Peyer's patch (tissue), 4 donors: ENCODE data around the gene SEMA3G. TPM values are rescaled to one million over a fixed set of nuclear protein-coding genes. Genes with fewer than 3 reads are reported as not detected.
A peak's percentile ranks its signal among the peaks of the same experiment; 100 is the strongest.

Experiments
- DNase-seq, 3 donors: peaks; one replicate each; pipeline ENCODE4 v3.0.0-alpha.2; 2017 to 2019
- H3K27ac ChIP-seq, 4 donors: fragments of 200-600 bp; sonication (generic); one replicate each; pipeline ENCODE4 v1.5.1; 2016 to 2019
- H3K27me3 ChIP-seq, 2 donors: fragments of 200-600 bp; sonication (generic); one replicate each; pipeline ENCODE4 v1.5.1; 2019
- H3K36me3 ChIP-seq, 3 donors: fragments of 200-600 bp; sonication (generic); one replicate each; pipeline ENCODE4 v1.5.1; 2016 to 2019
- H3K4me1 ChIP-seq, 4 donors: fragments of 200-600 bp; sonication (generic); one replicate each; pipeline ENCODE4 v1.5.1; 2016 to 2019
- H3K4me3 ChIP-seq, 4 donors: fragments of 200-600 bp; sonication (generic); 1 replicate in 3 of 4; 2 replicates in 1 of 4; pipeline ENCODE4 v1.5.1; 2016 to 2019; ENCODE audit warnings: mild to moderate bottlenecking in 1 of 4
- H3K9me3 ChIP-seq, 4 donors: fragments of 200-600 bp; sonication (generic); one replicate each; pipeline ENCODE4 v1.5.1; 2016 to 2019; ENCODE audit warnings: mild to moderate bottlenecking in 1 of 4
- POLR2A ChIP-seq, 2 donors: fragments of 450-650 bp; IDR thresholded peaks; one replicate each; pipeline ENCODE4 v1.5.1; 2017; ENCODE audit warnings: antibody characterized with exemption in 2 of 2, mild to moderate bottlenecking in 2 of 2, moderate library complexity in 2 of 2
- total RNA-seq, 4 donors: library from RNA; depleted of rRNA; stranded (reverse); fragments of >200 nt; gene quantifications; one replicate each; pipeline ENCODE4 v1.1.0, GENCODE V29; 2016
- TF ChIP-seq, protein P1 (sequence below), 6 experiments: fragments of 450-650 bp in 4 of 6; fragments of 200-600 bp in 2 of 6; sonication (generic) in 1 of 6; IDR thresholded peaks; one replicate each; pipeline ENCODE4 v1.5.1; 2017 to 2019; ENCODE audit warnings: antibody characterized with exemption in 6 of 6, mild to moderate bottlenecking in 3 of 6, moderate library complexity in 1 of 6

The SEMA3G gene
- total RNA-seq, 4 donors from 2014 or later = 18.8 to 24.8 (median 22.0) TPM

DNA sequence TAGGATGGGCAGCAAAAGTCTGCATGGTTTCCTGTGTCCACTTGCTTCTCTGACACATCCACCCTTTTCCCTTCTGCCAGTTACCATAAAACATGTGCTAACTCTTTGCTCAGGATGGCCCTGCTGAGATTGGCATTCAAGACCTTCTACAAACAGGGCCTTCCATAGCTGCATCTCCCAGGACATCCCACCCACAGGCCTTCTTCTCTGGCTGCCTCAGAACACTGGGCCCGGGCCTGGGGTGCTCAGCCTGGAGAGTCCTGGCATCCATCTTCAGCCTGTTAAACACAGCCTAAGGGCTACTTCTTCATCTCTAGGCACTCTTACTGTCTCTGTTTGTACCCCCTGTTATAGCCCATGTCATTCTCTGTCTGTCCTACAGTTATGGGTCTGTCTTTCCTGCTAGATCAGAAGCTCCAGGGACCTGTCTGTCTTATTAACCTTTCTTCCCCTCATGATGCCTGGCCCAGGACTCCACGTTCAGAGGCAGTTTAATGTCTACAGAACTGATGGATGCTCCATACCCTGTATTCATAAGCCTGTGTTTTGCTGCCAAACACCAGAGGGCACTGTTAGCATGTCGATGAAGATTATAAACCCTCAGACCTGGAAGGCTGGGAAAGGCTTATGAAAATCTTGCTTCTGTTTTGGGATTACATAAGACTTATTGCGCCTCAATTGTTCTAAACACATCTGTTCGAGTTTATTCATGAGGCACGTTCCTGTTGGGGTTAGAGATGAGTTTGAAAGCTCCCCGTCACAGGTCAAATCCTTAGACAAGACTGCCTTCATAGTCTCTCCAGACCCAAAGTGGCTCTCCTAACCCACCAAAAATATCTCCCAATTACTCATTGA lies 16.5 kb downstream of the SEMA3G start:
- no peaks in the 10 kb centered on the region for H3K36me3 ChIP-seq
- TF ChIP-seq POLR2A (IDR thresholded peaks at IDR 0.05) = no peak
- TF ChIP-seq, protein P1, sequence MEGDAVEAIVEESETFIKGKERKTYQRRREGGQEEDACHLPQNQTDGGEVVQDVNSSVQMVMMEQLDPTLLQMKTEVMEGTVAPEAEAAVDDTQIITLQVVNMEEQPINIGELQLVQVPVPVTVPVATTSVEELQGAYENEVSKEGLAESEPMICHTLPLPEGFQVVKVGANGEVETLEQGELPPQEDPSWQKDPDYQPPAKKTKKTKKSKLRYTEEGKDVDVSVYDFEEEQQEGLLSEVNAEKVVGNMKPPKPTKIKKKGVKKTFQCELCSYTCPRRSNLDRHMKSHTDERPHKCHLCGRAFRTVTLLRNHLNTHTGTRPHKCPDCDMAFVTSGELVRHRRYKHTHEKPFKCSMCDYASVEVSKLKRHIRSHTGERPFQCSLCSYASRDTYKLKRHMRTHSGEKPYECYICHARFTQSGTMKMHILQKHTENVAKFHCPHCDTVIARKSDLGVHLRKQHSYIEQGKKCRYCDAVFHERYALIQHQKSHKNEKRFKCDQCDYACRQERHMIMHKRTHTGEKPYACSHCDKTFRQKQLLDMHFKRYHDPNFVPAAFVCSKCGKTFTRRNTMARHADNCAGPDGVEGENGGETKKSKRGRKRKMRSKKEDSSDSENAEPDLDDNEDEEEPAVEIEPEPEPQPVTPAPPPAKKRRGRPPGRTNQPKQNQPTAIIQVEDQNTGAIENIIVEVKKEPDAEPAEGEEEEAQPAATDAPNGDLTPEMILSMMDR (IDR thresholded peaks at IDR 0.05) = peak in 5 of 6 experiments; percentile 21 to 91 (median 90)
- H3K27ac ChIP-seq = peak overlapping the region in 1 of 4 donors; percentile 79
- H3K4me3 ChIP-seq = no peak overlapping the region
- no peaks in the 10 kb centered on the region for H3K9me3 ChIP-seq
- peak; percentile 20 to 83 (median 36) for DNase-seq
- H3K4me1 ChIP-seq = peaks cover 0 to 15% (median 0%) of the 10 kb centered on the region in 4 donors
- H3K27me3 ChIP-seq = no peaks in the 10 kb centered on the region

- no peak overlapping the region for H3K27ac ChIP-seq
These were observed 21.7 kb downstream of the SEMA3G start for GRCh38 chr3:52423173-52423572.

DNA sequence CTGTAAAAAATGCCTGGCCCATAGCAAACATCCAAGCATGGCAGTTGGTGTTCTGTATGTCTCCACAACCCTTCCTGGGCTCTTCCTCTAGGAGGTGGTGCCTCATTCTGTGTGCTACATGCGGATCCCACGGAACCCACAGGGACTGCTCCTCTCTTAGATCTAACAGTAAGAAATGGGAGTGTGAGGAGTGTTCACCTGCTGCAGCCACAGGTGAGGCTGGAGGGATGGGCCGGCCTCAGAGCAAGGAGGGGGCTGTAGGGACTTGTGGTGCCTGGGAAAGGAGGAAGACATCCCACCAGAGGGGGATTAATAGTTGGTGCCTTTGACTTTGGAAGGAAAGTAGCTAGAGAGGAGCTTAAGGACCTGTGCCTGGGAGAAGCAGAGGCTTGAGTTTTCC lies 22.2 kb downstream of the SEMA3G start:
- Histone ChIP-seq H3K4me3 (no peak overlapping the region), H3K27me3 (no peaks in the 10 kb centered on the region), H3K27ac (no peak overlapping the region), H3K4me1 (no peaks in the 10 kb centered on the region), H3K36me3 (peaks cover 0 to 3% (median 0%) of the 10 kb centered on the region in 3 donors), H3K9me3 (no peaks in the 10 kb centered on the region)
- DNase-seq = peak in 2 of 3 donors; percentile 12 to 17
- TF ChIP-seq, protein P1 (IDR thresholded peaks at IDR 0.05) = no peak
- TF ChIP-seq POLR2A (IDR thresholded peaks at IDR 0.05) = no peak

More at GRCh38 chr3:52423173-52423572, 21.7 kb downstream of the SEMA3G start:
- H3K36me3 ChIP-seq = peaks cover 0 to 3% (median 0%) of the 10 kb centered on the region in 3 donors
- H3K4me3 ChIP-seq = no peak overlapping the region
- no peaks in the 10 kb centered on the region for H3K9me3 ChIP-seq
- TF ChIP-seq, protein P1 (IDR thresholded peaks at IDR 0.05) = no peak
- TF ChIP-seq POLR2A (IDR thresholded peaks at IDR 0.05) = no peak
- peak in 2 of 3 donors; percentile 14 to 15 for DNase-seq
- no peaks in the 10 kb centered on the region for H3K4me1 ChIP-seq
- no peaks in the 10 kb centered on the region for H3K27me3 ChIP-seq

- no peaks in the 10 kb centered on the region for H3K9me3 ChIP-seq
- no peaks in the 10 kb centered on the region for H3K4me1 ChIP-seq
- TF ChIP-seq, protein P1 (IDR thresholded peaks at IDR 0.05) = no peak
- no peak for TF ChIP-seq POLR2A (IDR thresholded peaks at IDR 0.05)
- H3K4me3 ChIP-seq = no peak overlapping the region
- no peak overlapping the region for H3K27ac ChIP-seq
- no peaks in the 10 kb centered on the region for H3K27me3 ChIP-seq
- peaks cover 0 to 3% (median 0%) of the 10 kb centered on the region in 3 donors for H3K36me3 ChIP-seq
- peak in 1 of 3 donors; percentile 1 for DNase-seq
These were observed 24.5 kb downstream of the SEMA3G start for GRCh38 chr3:52420388-52420787.

DNA sequence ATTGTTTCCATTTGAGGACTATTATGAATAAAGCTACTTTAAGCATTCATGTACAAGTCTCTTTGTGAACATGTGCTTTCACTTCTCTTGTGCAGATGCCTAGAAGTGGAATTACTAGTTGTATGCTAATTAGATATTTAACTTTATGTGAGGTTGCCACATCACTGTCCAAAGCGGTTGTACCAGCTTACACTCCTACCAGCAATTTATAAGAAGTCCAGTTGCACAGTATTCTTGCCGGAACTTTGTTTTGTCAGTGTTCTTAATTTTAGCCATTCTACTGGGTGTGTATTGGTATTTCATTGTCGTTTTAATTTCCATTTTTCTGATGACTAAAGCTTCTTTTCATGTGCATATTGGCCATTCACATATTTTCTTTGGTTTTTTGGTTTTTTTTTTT lies 29.1 kb downstream of the SEMA3G start:
- no peak overlapping the region for H3K4me3 ChIP-seq
- H3K9me3 ChIP-seq = no peaks in the 10 kb centered on the region
- no peak for DNase-seq
- no peaks in the 10 kb centered on the region for H3K27me3 ChIP-seq
- TF ChIP-seq POLR2A (IDR thresholded peaks at IDR 0.05) = no peak
- TF ChIP-seq, protein P1 (IDR thresholded peaks at IDR 0.05) = no peak
- H3K36me3 ChIP-seq = peaks cover 0 to 3% (median 0%) of the 10 kb centered on the region in 3 donors
- peaks cover 0 to 21% (median 0%) of the 10 kb centered on the region in 4 donors for H3K4me1 ChIP-seq
- H3K27ac ChIP-seq = no peak overlapping the region
